Naive thymus-derived CD4-positive, alpha-beta T cell (primary cell): Measurements from ENCODE around the gene RHPN2. TPM values are rescaled to one million over a fixed set of nuclear protein-coding genes. Genes with fewer than 3 reads are reported as not detected.

ENCODE experiments used
- polyA plus RNA-seq, 2 donors: library from polyadenylated mRNA; unstranded; fragments of 300-500 nt; fragmentation: Illumina TruSeq; gene quantifications; one replicate each; pipeline ENCODE4 v1.2.3, GENCODE V29; 2021
- total RNA-seq, 6 experiments: library from RNA in 5 of 6; stranded (reverse) in 5 of 6; gene quantifications; 1 replicate in 5 of 6; 2 replicates in 1 of 6; pipeline ENCODE4 v1.2.3 and lab custom pipeline; 2021 to 2026

RHPN2 gene
- total and polyA plus RNA-seq, 7 experiments from 2014 or later = 0.16 to 2.6 (median 0.34) TPM; not detected in 2

Other genes starting within 250 kb of the RHPN2 start
- 1 to 10 TPM in 2 of 5 experiments, under 1 TPM in 3; 0.24 to 1.1 (median 0.56) TPM for gene SLC7A9, start 195.1 kb downstream of the RHPN2 start, total RNA-seq
- gene SLC7A9, start 195.1 kb downstream of the RHPN2 start, polyA plus RNA-seq = not detected
- gene CEP89, start 92.9 kb downstream of the RHPN2 start, total RNA-seq = 10 to 100 TPM in 3 of 5 experiments, 1 to 10 TPM in 2; 7.4 to 22.4 (median 20.1) TPM
- 10 to 100 TPM in 1 of 2 donors, 1 to 10 TPM in 1; 9.6 to 12.4 TPM for gene CEP89, start 92.9 kb downstream of the RHPN2 start, polyA plus RNA-seq
- 1 to 10 TPM in 4 of 5 experiments, under 1 TPM in 1; 0.71 to 7.2 (median 2.5) TPM for gene FAAP24, start 92.6 kb downstream of the RHPN2 start, total RNA-seq
- gene FAAP24, start 92.6 kb downstream of the RHPN2 start, polyA plus RNA-seq = 1 to 10 TPM; 2.3 to 3.9 TPM
- gene GPATCH1, start 16.3 kb upstream of the RHPN2 start, total RNA-seq = 10 to 100 TPM; 11.2 to 20.0 (median 14.4) TPM
- gene GPATCH1, start 16.3 kb upstream of the RHPN2 start, polyA plus RNA-seq = 10 to 100 TPM in 1 of 2 donors, 1 to 10 TPM in 1; 4.6 to 10.6 TPM
- under 1 TPM in 2 of 5 experiments, not detected in 3; 0.51 to 0.62 TPM for gene WDR88, start 67.2 kb upstream of the RHPN2 start, total RNA-seq
- gene WDR88, start 67.2 kb upstream of the RHPN2 start, polyA plus RNA-seq = under 1 TPM; 0.15 to 0.24 TPM
- gene LRP3, start 129.4 kb upstream of the RHPN2 start, total RNA-seq = 1 to 10 TPM in 1 of 5 experiments, under 1 TPM in 3, not detected in 1; 0.34 to 2.6 (median 0.40) TPM
- not detected for gene LRP3, start 129.4 kb upstream of the RHPN2 start, polyA plus RNA-seq
- not detected for gene SLC7A10, start 161.0 kb upstream of the RHPN2 start, total RNA-seq
- gene SLC7A10, start 161.0 kb upstream of the RHPN2 start, polyA plus RNA-seq = not detected
- gene CEBPA, start 237.6 kb upstream of the RHPN2 start, total RNA-seq = 10 to 100 TPM in 1 of 5 experiments, 1 to 10 TPM in 3, under 1 TPM in 1; 0.22 to 26.2 (median 1.9) TPM
- not detected for gene CEBPA, start 237.6 kb upstream of the RHPN2 start, polyA plus RNA-seq